A673 (cell line): Measurements from ENCODE around the gene ESPN. TPM values are rescaled to one million over a fixed set of nuclear protein-coding genes. Genes with fewer than 3 reads are reported as not detected.

Experiments used
- BruUV-seq: library from RNA; stranded (reverse); fragments of 400-500 nt; replicated peaks from 2 replicates; lab custom pipeline; 2021; lab: Mats Ljungman, UMichigan
- CTCF ChIA-PET: fragments of 300-600 bp; sonication (Branson Sonifier 250); formaldehyde crosslinking; loops from one replicate; lab custom pipeline; 2022; ENCODE audit warnings: antibody characterized with exemption; lab: Charles Lee
- POLR2A ChIA-PET: fragments of 300-600 bp; sonication (Branson Sonifier 250); formaldehyde crosslinking; loops from one replicate; lab custom pipeline; 2022; ENCODE audit warnings: antibody characterized with exemption; ENCODE audit not compliant: low non-redundant PET; lab: Charles Lee
- DNase-seq: peaks from one replicate; pipeline ENCODE4 v3.0.0-alpha.2; 2015; ENCODE audit warnings: low spot score
- H3K27ac ChIP-seq: fragments of 200-600 bp; sonication (generic); 2 replicates; pipeline ENCODE4 v1.5.1; 2016; ENCODE audit warnings: mixed run types, low read depth, mild to moderate bottlenecking, mixed read lengths, antibody characterized with exemption, low read length; ENCODE audit not compliant: poor library complexity, severe bottlenecking
- H3K27me3 ChIP-seq: fragments of 200-600 bp; sonication (generic); replicated peaks from 2 replicates; pipeline ENCODE4 v1.6.1; 2017; ENCODE audit warnings: mixed run types, low read depth, mild to moderate bottlenecking, mixed read lengths, antibody characterized with exemption, low read length; ENCODE audit not compliant: insufficient read depth, poor library complexity
- H3K36me3 ChIP-seq: fragments of 200-600 bp; sonication (generic); 2 replicates; pipeline ENCODE4 v1.6.1; 2016; ENCODE audit warnings: mixed run types, mild to moderate bottlenecking, mixed read lengths, antibody characterized with exemption, low read length; ENCODE audit not compliant: insufficient read depth, poor library complexity, severe bottlenecking
- H3K4me1 ChIP-seq: fragments of 200-600 bp; sonication (generic); 2 replicates; pipeline ENCODE4 v1.6.1; 2017; ENCODE audit warnings: mixed run types, mild to moderate bottlenecking, mixed read lengths, antibody characterized with exemption, low read length; ENCODE audit not compliant: insufficient read depth, poor library complexity, severe bottlenecking
- H3K4me3 ChIP-seq: fragments of 200-600 bp; sonication (generic); 2 replicates; pipeline ENCODE4 v1.5.1; 2016; ENCODE audit warnings: low read depth, mixed run types, mild to moderate bottlenecking, mixed read lengths, low read length; ENCODE audit not compliant: poor library complexity, severe bottlenecking
- H3K9me3 ChIP-seq: fragments of 200-600 bp; sonication (generic); 2 replicates; pipeline ENCODE4 v1.6.1; 2016; ENCODE audit warnings: mixed run types, low read depth, mild to moderate bottlenecking, mixed read lengths, antibody characterized with exemption, low read length; ENCODE audit not compliant: poor library complexity, severe bottlenecking
- CTCF ChIP-seq: fragments of 300-800, 200-600 bp; sonication (generic); conservative IDR thresholded peaks from 2 replicates; pipeline ENCODE4 v1.5.1; 2017; ENCODE audit warnings: low read depth, mild to moderate bottlenecking, antibody characterized with exemption, low read length, moderate library complexity, mixed read lengths
- EZH2 ChIP-seq: fragments of 200-600 bp; sonication (generic); IDR thresholded peaks from 2 replicates; pipeline ENCODE4 v1.6.1; 2017; ENCODE audit warnings: borderline replicate concordance, low read depth, mild to moderate bottlenecking, mixed read lengths, antibody characterized with exemption, low read length; ENCODE audit not compliant: poor library complexity, severe bottlenecking
- intact Hi-C: fragments of 100-400 bp; cut with micrococcal nuclease; formaldehyde crosslinking; loops from one replicate; pipeline ENCODE4 v1.10.0; 2022; ENCODE audit not compliant: unreplicated experiment
- total RNA-seq: library from RNA; stranded (reverse); gene quantifications from 2 replicates; pipeline ENCODE4 v1.2.3, GENCODE V29; 2021

The ESPN gene
- total RNA-seq, 1 experiment from 2014 or later = not detected

- CTCF ChIA-PET = no interaction called here
- DNase-seq = no peak
- Histone ChIP-seq H3K36me3 (no peaks in the 10 kb centered on the region), H3K4me1 (peaks cover 12% of the 10 kb centered on the region), H3K27ac (no peak overlapping the region), H3K27me3 (peaks cover 93% of the 10 kb centered on the region), H3K4me3 (no peak overlapping the region), H3K9me3 (no peaks in the 10 kb centered on the region)
- POLR2A ChIA-PET = no interaction called here
- BruUV-seq = no TSS peak
- TF ChIP-seq CTCF = no peak
- intact Hi-C loops = no loop called here
Measured at GRCh38 chr1:6421266-6421665, 3.3 kb upstream of the ESPN start.

GRCh38 chr1:6423321-6423999 is 1.1 kb upstream of the ESPN start:
- H3K27ac ChIP-seq = no peak overlapping the region
- peaks cover 71% of the 10 kb centered on the region for H3K27me3 ChIP-seq
- intact Hi-C loops = no loop called here
- H3K36me3 ChIP-seq = no peaks in the 10 kb centered on the region
- POLR2A ChIA-PET = no interaction called here
- CTCF ChIA-PET = interaction anchor here (1.1 to 1.6 kb wide), 4 partner anchors 9 to 21 kb away, joined by 4 to 9 read pairs (median 6); no protein-coding TSS in a partner anchor
- peak; percentile 60 for DNase-seq
- TF ChIP-seq EZH2 = no peak
- TF ChIP-seq CTCF = peak; percentile 88
- BruUV-seq = no TSS peak
- peaks cover 12% of the 10 kb centered on the region for H3K4me1 ChIP-seq
- no peaks in the 10 kb centered on the region for H3K9me3 ChIP-seq
- no peak overlapping the region for H3K4me3 ChIP-seq

- intact Hi-C loops = no loop called here
- no peak for TF ChIP-seq CTCF
- TF ChIP-seq EZH2 = peak; percentile 89
- Histone ChIP-seq H3K27me3 (peaks cover 65% of the 10 kb centered on the region), H3K9me3 (no peaks in the 10 kb centered on the region), H3K27ac (no peak overlapping the region), H3K36me3 (no peaks in the 10 kb centered on the region), H3K4me3 (no peak overlapping the region), H3K4me1 (peaks cover 12% of the 10 kb centered on the region)
- CTCF ChIA-PET = interaction anchor here (1.1 to 1.6 kb wide), 3 partner anchors 10 to 20 kb away, joined by 4 to 9 read pairs (median 7); no protein-coding TSS in a partner anchor
- POLR2A ChIA-PET = no interaction called here
- DNase-seq = no peak
- no TSS peak for BruUV-seq
Measured at GRCh38 chr1:6424000-6424565, 493 bp upstream of the ESPN start.
